Esophagus squamous epithelium (tissue), 4 donors: ENCODE results near the gene UQCR10.

ENCODE experiments used
- POLR2A ChIP-seq, 4 donors: fragments of 450-650 bp; IDR thresholded peaks; one replicate each; pipeline ENCODE4 v1.6.1; 2017; ENCODE audit warnings: antibody characterized with exemption in 4 of 4, mild to moderate bottlenecking in 4 of 4, moderate library complexity in 3 of 4
- TF ChIP-seq, protein P1 (sequence below), 6 experiments: fragments of 450-650 bp in 4 of 6; fragments of 200-600 bp in 2 of 6; sonication (generic) in 2 of 6; IDR thresholded peaks; one replicate each; pipeline ENCODE4 v1.5.1; 2016 to 2019; ENCODE audit warnings: antibody characterized with exemption in 6 of 6, mild to moderate bottlenecking in 4 of 6, moderate library complexity in 4 of 6

DNA sequence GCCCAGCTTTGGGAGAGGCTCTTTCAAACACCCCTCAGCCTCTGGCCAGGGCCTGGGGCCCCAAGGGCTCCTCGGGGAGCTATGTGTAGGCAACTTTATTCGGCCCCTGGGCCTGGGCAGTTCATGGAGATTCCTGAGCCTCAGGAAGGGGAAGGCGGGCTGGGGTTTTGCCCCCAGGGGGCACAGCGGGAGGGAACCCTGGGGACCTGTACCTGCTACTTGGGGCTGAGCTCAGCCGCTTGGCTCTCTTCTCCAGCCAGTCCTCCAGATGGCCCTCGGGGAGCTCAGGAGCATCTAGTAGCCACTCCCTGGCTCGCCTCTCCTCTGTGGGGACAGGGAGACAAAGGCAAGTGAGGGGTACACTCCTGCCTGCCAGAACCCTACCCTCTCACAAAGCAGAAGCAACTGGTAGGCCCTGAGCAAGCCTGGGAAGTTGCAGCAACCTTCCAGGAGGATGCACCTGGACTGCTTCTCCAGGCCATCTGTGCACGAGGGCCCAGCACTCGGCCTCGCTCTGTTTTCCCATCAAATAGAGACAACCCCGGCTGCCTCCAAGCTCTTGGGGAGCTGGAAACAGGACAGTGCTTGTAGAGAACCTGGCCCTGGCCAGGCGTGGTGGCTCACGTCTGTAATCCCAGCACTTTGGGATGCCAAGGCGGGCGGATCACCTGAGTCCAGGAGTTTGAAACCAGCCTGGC, 28.9 kb upstream of the UQCR10 start:
- TF ChIP-seq, protein P1, sequence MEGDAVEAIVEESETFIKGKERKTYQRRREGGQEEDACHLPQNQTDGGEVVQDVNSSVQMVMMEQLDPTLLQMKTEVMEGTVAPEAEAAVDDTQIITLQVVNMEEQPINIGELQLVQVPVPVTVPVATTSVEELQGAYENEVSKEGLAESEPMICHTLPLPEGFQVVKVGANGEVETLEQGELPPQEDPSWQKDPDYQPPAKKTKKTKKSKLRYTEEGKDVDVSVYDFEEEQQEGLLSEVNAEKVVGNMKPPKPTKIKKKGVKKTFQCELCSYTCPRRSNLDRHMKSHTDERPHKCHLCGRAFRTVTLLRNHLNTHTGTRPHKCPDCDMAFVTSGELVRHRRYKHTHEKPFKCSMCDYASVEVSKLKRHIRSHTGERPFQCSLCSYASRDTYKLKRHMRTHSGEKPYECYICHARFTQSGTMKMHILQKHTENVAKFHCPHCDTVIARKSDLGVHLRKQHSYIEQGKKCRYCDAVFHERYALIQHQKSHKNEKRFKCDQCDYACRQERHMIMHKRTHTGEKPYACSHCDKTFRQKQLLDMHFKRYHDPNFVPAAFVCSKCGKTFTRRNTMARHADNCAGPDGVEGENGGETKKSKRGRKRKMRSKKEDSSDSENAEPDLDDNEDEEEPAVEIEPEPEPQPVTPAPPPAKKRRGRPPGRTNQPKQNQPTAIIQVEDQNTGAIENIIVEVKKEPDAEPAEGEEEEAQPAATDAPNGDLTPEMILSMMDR (IDR thresholded peaks at IDR 0.05): no peak
- no peak for TF ChIP-seq POLR2A (IDR thresholded peaks at IDR 0.05)
